Cardiac fibroblast (primary cell): ENCODE data around the gene CNOT1.
A peak's percentile ranks its signal among the peaks of the same experiment; 100 is the strongest.
"Not testable (repeated sequence)": the region's sequence is repeated elsewhere in the genome, so short reads cannot be mapped to it uniquely, and the experiment has no call there.

Source experiments
- DNase-seq, 2 donors: peaks; one replicate each; pipeline versions ENCODE4 v3.0.0 to v3.0.0-alpha.2; 2010; ENCODE audit warnings: low read depth in 2 of 2
- H3K4me3 ChIP-seq, 2 donors: replicated peaks in 1 of 2; 1 replicate in 1 of 2; 2 replicates in 1 of 2; pipeline ENCODE4 v1.5.1; 2011; ENCODE audit warnings: low read depth in 2 of 2, low read length in 2 of 2, mild to moderate bottlenecking in 2 of 2, moderate library complexity in 1 of 2
- CTCF ChIP-seq: IDR thresholded peaks from one replicate; pipeline ENCODE4 v1.5.1; 2011; ENCODE audit warnings: low read depth, mild to moderate bottlenecking, low read length, inconsistent platforms

CNOT1 gene

DNA sequence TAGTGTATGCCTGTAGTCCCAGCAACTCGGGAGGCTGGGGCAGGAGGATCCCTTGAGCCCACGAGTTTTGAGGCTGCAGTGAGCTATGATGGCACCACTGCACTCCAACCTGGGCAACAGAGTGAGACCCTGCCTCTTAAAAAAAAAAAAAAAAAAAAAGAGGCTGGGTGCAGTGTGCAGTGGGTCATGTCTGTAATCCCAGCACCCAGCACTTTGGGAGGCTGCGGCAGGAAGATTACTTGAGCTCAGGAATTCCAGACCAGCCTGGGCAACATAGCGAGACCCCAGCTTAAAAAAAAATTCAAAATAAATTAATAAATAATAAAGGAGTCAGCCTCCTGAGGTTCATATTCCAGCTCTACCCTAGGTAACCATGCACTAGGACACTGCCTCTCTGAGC lies 9.6 kb upstream of the CNOT1 start:
- TF ChIP-seq CTCF, result no peak
- DNase-seq, result no peak
- H3K4me3 ChIP-seq, result no peak overlapping the region

DNA sequence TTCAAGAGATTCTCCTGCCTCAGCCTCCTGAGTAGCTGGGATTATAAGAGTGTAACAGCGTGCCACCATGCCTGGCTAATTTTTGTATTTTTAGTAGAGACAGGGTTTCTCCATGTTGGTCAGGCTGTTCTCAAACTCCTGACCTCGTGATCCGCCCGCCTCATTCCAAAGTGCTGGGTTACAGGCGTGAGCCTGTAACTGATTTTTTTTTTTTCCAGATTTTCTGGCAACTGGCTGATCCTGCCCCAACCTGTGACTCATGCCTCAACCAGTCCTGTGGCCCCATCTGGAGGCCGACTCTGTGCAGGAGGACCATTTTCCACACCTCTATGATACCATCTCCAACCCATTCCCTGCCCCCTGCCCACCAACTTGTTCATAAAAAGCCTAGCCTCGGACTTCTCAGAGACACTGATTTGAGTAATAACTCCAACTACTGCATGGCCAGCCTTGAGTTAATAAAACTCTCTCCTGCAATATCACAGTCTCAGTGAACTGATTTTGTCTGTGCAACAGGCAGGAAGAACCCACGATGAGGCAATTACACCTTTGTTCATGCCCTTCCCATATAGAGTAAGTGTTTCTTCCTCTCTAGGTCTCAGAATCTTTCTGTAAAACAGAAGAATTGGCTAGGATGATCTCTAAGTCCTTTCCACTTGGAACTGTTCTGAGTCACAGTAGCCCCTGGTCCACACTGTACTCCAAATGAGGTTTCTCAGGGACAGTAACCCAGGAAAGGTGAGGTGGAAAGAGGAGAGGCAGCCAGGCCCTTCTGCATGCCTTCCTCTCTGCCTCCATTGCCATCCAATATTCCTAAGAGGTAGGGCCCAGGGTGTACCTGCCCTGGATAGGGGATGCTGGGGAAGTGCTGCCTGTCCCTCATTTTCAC lies 8.8 kb upstream of the CNOT1 start:
- H3K4me3 ChIP-seq, result no peak overlapping the region
- peak; percentile 53 for TF ChIP-seq CTCF
- peak; percentile 89 to 91 for DNase-seq

DNA sequence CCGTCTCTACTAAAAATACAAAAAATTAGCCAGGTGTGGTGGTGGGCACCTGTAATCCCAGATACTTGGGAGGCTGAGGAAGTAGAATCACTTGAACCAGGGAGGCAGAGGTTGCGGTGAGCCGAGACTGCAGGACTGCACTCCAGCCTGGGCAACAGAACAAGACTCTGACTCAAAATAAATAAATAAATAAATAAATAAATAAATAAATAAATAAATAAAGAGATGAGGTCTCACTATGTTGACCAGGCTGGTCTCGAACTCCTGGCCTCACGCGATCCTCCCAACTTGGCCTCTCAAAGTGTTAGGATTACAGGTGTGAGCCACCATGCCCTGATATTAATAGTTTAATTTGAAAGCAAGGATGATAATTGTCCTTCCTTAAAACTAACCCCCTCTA lies 7.4 kb upstream of the CNOT1 start:
- H3K4me3 ChIP-seq, DNase-seq: not testable (repeated sequence)

DNA sequence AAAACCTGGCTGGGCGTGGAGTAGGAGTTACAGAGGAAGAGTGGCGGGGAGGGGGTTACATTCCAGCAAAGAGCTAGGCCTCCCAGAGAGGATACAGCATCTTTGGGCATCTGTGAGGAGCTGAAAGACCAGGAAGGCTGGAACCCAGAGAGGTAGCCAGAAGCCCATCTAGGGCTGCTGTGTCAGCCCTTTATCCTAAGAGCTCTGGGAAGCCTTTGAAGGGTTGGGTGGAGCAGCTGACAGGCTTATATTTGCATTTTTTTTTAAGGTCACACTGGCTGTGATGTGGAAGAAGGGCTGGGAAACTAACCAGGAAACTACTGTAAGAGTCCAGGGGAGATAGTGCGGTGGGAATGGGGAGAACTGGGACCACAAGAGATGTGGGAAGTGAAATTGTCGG lies 6.8 kb upstream of the CNOT1 start:
- no peak for TF ChIP-seq CTCF
- DNase-seq, result no peak

GRCh38 chr16:58635502-58635901 lies 5.9 kb upstream of the CNOT1 start:
- no peak for DNase-seq
- no peak overlapping the region for H3K4me3 ChIP-seq
- TF ChIP-seq CTCF, result no peak

More for the DNA sequence above, 6.8 kb upstream of the CNOT1 start:
- H3K4me3 ChIP-seq, result no peak overlapping the region

DNA sequence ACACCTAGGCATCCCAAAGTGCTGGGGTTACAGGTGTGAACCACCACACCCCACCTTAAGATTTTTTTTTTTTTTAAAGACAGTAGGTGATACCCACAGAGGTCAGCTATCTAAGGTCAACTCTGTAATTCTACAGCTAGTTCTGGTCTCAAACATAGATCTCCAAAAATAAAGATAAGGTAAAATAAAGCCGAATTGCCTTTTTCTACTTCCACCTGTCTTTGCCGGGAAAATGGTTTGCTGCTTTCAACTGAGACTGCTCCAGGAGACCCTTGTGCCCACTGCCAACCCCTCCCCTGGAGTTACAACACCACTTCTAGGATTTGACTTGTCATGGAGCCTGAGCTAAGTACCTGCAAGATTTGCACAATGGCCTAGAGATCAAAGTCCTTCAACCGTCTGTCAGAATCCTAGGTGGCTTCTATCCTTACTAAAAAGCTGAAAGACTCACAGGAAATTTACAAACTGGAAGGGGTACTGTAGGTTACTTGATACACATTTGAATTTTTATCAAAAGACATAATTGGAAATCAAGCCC lies 4.7 kb upstream of the CNOT1 start:
- H3K4me3 ChIP-seq, result no peak overlapping the region
- no peak for TF ChIP-seq CTCF
- no peak for DNase-seq

DNA sequence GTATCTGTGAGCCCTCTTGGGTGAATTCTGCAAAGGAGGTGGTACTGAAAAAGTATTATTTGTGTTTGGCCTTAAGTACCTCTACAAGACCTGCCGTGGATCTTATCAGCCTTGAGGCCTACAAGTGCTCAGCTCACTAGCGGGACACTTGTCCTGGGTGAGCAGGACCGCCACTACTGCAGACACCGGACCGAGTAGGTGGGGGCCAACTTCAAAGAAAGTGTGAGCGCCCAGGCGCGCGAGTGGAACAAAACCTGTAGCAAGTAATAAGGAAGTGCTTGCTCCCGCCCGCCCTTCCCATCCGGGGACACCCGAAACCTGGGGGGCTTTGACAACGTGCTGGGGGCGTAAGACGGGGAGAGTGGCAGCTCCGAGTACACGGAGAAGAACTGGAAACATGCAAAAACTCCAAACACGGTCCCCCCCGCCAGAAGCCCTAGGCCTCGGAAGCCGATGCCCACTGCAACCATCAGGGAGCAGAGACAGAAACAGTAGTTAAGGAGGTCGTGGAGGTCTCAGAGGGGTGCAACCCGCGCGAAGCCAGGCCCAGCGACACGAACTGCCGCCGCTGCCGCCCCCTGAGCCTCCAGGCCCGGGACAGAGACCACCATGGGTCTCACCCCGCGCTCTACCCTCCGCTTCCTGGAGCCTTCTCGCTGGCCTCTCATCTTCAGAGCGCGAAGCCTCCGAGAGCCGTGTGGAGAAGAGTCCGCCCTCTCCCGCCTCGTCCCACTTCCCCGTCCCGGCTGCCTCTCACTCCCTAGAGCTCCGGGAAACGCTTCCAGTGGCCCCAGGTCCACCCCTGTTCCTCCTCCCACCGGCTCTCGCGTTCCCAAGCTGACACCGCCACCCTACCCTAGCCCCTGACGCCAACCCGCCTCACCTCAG lies 537 bp downstream of the CNOT1 start:
- peak; percentile 11 to 33 for DNase-seq
- no peak for TF ChIP-seq CTCF
- H3K4me3 ChIP-seq, result peak overlapping the region; percentile 98 to 99
